ENCODE measurements around the gene PSTPIP2. TPM values are rescaled to one million over a fixed set of nuclear protein-coding genes. Genes with fewer than 3 reads are reported as not detected.

The PSTPIP2 gene
- total RNA-seq, 1 donor = 21.2 TPM

- no peak for DNase-seq (ENCODE audit: low read depth)
- TF ChIP-seq CTCF (IDR thresholded peaks at IDR 0.05; ENCODE audit: insufficient read depth, low read depth, low read length) = no peak
- H3K4me3 ChIP-seq (ENCODE audit: low read depth, low read length) = no peak overlapping the region
Measured at GRCh38 chr18:46080156-46080555, 8.1 kb upstream of the PSTPIP2 start.

GRCh38 chr18:46079336-46079735 lies 7.3 kb upstream of the PSTPIP2 start:
- no peak overlapping the region for H3K4me3 ChIP-seq (ENCODE audit: low read depth, low read length)
- no peak for TF ChIP-seq CTCF (IDR thresholded peaks at IDR 0.05; ENCODE audit: insufficient read depth, low read depth, low read length)
- DNase-seq (ENCODE audit: low read depth) = no peak

GRCh38 chr18:46073474-46074331 lies 1.6 kb upstream of the PSTPIP2 start:
- no peak overlapping the region for H3K4me3 ChIP-seq (ENCODE audit: low read depth, low read length)
- TF ChIP-seq CTCF (IDR thresholded peaks at IDR 0.05; ENCODE audit: insufficient read depth, low read depth, low read length) = peak; percentile 68
- peak; percentile 67 for DNase-seq (ENCODE audit: low read depth)

GRCh38 chr18:46072959-46073358 lies 899 bp upstream of the PSTPIP2 start:
- no peak overlapping the region for H3K4me3 ChIP-seq (ENCODE audit: low read depth, low read length)
- TF ChIP-seq CTCF (IDR thresholded peaks at IDR 0.05; ENCODE audit: insufficient read depth, low read depth, low read length) = no peak
- no peak for DNase-seq (ENCODE audit: low read depth)

- no peak for DNase-seq (ENCODE audit: low read depth)
- peak overlapping the region; percentile 74 for H3K4me3 ChIP-seq (ENCODE audit: low read depth, low read length)
- no peak for TF ChIP-seq CTCF (IDR thresholded peaks at IDR 0.05; ENCODE audit: insufficient read depth, low read depth, low read length)
Measured at GRCh38 chr18:46072376-46072867, 362 bp upstream of the PSTPIP2 start.

- H3K4me3 ChIP-seq (ENCODE audit: low read depth, low read length) = peak overlapping the region; percentile 74
- TF ChIP-seq CTCF (IDR thresholded peaks at IDR 0.05; ENCODE audit: insufficient read depth, low read depth, low read length) = no peak
- no peak for DNase-seq (ENCODE audit: low read depth)
Measured at GRCh38 chr18:46070815-46071652, 1.0 kb downstream of the PSTPIP2 start.

Measured in fibroblast of villous mesenchyme (primary cell).